Measurements from ENCODE around the gene HINT3. TPM values are rescaled to one million over a fixed set of nuclear protein-coding genes. Genes with fewer than 3 reads are reported as not detected.

HINT3 gene
- total and polyA plus RNA-seq, 2 of the 13 experiments (the other 11 are each of a cell fraction or from before 2014, with no cell fraction given), result 3.1 to 22.8 TPM

DNA sequence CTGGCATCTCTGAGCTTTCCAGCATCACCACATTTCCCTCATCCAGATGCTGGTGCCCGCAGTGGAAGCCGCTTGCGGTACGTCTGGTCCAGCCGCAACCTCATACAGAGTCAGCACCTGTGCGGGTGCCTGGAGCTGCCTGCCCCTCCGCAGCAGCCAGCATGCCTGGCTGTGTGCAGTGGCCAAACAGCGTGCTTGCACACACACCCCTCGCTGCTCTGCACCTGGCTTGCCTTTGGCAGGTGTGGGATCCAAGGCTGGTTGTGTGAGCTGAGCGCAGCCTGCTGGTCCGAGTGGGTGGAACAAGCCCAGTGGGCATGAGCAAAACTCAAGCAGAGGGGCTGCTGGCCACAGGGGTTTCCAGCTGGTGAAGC, 3.1 kb upstream of the HINT3 start (continued):
- TF ChIP-seq, protein P1, sequence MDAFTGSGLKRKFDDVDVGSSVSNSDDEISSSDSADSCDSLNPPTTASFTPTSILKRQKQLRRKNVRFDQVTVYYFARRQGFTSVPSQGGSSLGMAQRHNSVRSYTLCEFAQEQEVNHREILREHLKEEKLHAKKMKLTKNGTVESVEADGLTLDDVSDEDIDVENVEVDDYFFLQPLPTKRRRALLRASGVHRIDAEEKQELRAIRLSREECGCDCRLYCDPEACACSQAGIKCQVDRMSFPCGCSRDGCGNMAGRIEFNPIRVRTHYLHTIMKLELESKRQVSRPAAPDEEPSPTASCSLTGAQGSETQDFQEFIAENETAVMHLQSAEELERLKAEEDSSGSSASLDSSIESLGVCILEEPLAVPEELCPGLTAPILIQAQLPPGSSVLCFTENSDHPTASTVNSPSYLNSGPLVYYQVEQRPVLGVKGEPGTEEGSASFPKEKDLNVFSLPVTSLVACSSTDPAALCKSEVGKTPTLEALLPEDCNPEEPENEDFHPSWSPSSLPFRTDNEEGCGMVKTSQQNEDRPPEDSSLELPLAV (CRISPR knock-in tag; conservative IDR thresholded peaks at IDR 0.05; ENCODE audit: low read depth), result no peak
- no peak for TF ChIP-seq FIP1L1 (IDR thresholded peaks at IDR 0.05; ENCODE audit: borderline replicate concordance, insufficient read depth, low read depth, low read length)
- TF ChIP-seq REPIN1 (CRISPR knock-in tag; IDR thresholded peaks at IDR 0.05; ENCODE audit: borderline replicate concordance, low read depth), result 0 out of 2 replicates have a peak, but pooled peaks have one; percentile 65
- peak; percentile 71; the same call in 1 of the 2 replicates for TF ChIP-seq ZSCAN21 (CRISPR knock-in tag; IDR thresholded peaks at IDR 0.05; ENCODE audit: borderline replicate concordance)
- no peak for TF ChIP-seq CCDC6 (CRISPR knock-in tag; IDR thresholded peaks at IDR 0.05)
- TF ChIP-seq GATAD1 (CRISPR knock-in tag; IDR thresholded peaks at IDR 0.05), result peak; percentile 63; the same call in 1 of the 2 replicates
- peak; percentile 100 for TF ChIP-seq STAG1 (CRISPR knock-in tag; IDR thresholded peaks at IDR 0.05)
- TF ChIP-seq KDM3A (CRISPR knock-in tag; IDR thresholded peaks at IDR 0.05; ENCODE audit: low read depth), result peak; percentile 70; the same call in 1 of the 2 replicates
- 0 out of 2 replicates have a peak, but pooled peaks have one; percentile 33 for TF ChIP-seq HOXA9 (CRISPR knock-in tag; IDR thresholded peaks at IDR 0.05; ENCODE audit: borderline replicate concordance)
- TF ChIP-seq, protein P2, sequence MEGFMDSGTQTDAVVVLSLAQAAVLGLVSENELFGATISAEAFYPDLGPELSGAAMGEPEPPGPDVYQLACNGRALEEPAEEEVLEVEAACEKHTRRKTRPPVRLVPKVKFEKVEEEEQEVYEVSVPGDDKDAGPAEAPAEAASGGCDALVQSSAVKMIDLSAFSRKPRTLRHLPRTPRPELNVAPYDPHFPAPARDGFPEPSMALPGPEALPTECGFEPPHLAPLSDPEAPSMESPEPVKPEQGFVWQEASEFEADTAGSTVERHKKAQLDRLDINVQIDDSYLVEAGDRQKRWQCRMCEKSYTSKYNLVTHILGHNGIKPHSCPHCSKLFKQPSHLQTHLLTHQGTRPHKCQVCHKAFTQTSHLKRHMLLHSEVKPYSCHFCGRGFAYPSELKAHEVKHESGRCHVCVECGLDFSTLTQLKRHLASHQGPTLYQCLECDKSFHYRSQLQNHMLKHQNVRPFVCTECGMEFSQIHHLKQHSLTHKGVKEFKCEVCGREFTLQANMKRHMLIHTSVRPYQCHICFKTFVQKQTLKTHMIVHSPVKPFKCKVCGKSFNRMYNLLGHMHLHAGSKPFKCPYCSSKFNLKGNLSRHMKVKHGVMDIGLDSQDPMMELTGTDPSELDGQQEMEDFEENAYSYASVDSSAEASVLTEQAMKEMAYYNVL (CRISPR knock-in tag; IDR thresholded peaks at IDR 0.05; ENCODE audit: borderline replicate concordance), result no peak
- no peak for TF ChIP-seq RELA (CRISPR knock-in tag; IDR thresholded peaks at IDR 0.05)
- TF ChIP-seq NR2F1 (CRISPR knock-in tag; IDR thresholded peaks at IDR 0.05), result no peak
- TF ChIP-seq, protein P3, sequence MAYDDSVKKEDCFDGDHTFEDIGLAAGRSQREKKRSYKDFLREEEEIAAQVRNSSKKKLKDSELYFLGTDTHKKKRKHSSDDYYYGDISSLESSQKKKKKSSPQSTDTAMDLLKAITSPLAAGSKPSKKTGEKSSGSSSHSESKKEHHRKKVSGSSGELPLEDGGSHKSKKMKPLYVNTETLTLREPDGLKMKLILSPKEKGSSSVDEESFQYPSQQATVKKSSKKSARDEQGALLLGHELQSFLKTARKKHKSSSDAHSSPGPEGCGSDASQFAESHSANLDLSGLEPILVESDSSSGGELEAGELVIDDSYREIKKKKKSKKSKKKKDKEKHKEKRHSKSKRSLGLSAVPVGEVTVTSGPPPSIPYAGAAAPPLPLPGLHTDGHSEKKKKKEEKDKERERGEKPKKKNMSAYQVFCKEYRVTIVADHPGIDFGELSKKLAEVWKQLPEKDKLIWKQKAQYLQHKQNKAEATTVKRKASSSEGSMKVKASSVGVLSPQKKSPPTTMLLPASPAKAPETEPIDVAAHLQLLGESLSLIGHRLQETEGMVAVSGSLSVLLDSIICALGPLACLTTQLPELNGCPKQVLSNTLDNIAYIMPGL (CRISPR knock-in tag; IDR thresholded peaks at IDR 0.05; ENCODE audit: borderline replicate concordance in 1 of 2, low read depth in 1 of 2), result peak; percentile 64 to 75
- TF ChIP-seq U2AF2 (IDR thresholded peaks at IDR 0.05; ENCODE audit: low read depth, low read length), result no peak
- TF ChIP-seq, protein P4, sequence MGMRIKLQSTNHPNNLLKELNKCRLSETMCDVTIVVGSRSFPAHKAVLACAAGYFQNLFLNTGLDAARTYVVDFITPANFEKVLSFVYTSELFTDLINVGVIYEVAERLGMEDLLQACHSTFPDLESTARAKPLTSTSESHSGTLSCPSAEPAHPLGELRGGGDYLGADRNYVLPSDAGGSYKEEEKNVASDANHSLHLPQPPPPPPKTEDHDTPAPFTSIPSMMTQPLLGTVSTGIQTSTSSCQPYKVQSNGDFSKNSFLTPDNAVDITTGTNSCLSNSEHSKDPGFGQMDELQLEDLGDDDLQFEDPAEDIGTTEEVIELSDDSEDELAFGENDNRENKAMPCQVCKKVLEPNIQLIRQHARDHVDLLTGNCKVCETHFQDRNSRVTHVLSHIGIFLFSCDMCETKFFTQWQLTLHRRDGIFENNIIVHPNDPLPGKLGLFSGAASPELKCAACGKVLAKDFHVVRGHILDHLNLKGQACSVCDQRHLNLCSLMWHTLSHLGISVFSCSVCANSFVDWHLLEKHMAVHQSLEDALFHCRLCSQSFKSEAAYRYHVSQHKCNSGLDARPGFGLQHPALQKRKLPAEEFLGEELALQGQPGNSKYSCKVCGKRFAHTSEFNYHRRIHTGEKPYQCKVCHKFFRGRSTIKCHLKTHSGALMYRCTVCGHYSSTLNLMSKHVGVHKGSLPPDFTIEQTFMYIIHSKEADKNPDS (CRISPR knock-in tag; IDR thresholded peaks at IDR 0.05), result peak; percentile 82; the same call in 1 of the 2 replicates
- TF ChIP-seq NFE2L2 (IDR thresholded peaks at IDR 0.05; ENCODE audit: low read length), result no peak
- TF ChIP-seq MED8 (CRISPR knock-in tag; IDR thresholded peaks at IDR 0.05; ENCODE audit: insufficient replicate concordance), result no peak
- TF ChIP-seq SETDB1 (CRISPR knock-in tag; IDR thresholded peaks at IDR 0.05; ENCODE audit: borderline replicate concordance), result no peak
- peak; percentile 62 for TF ChIP-seq SP4 (CRISPR knock-in tag; IDR thresholded peaks at IDR 0.05)
- peak; percentile 68 for TF ChIP-seq POGZ (CRISPR knock-in tag; IDR thresholded peaks at IDR 0.05)
- TF ChIP-seq ZNF33B (CRISPR knock-in tag; IDR thresholded peaks at IDR 0.05), result no peak
- TF ChIP-seq ZNF253 (CRISPR knock-in tag; IDR thresholded peaks at IDR 0.05; ENCODE audit: borderline replicate concordance), result no peak
- no peak for TF ChIP-seq ZNF652 (CRISPR knock-in tag; IDR thresholded peaks at IDR 0.05; ENCODE audit: borderline replicate concordance, low read depth)
